DND-41 (cell line): Measurements from ENCODE around the gene EXOC3L2.

Experiments
- EZH2 ChIP-seq: IDR thresholded peaks from 3 replicates; pipeline ENCODE4 v1.6.1; 2012; ENCODE audit warnings: borderline replicate concordance, low read depth, mild to moderate bottlenecking, moderate library complexity, low read length, inconsistent platforms; ENCODE audit not compliant: severe bottlenecking
- TF ChIP-seq, protein P1 (sequence below): IDR thresholded peaks from 2 replicates; pipeline ENCODE4 v1.5.1; 2012; ENCODE audit warnings: borderline replicate concordance, low read length, moderate library complexity, mild to moderate bottlenecking; ENCODE audit not compliant: poor library complexity, severe bottlenecking; ENCODE audit errors: extremely low read depth

DNA sequence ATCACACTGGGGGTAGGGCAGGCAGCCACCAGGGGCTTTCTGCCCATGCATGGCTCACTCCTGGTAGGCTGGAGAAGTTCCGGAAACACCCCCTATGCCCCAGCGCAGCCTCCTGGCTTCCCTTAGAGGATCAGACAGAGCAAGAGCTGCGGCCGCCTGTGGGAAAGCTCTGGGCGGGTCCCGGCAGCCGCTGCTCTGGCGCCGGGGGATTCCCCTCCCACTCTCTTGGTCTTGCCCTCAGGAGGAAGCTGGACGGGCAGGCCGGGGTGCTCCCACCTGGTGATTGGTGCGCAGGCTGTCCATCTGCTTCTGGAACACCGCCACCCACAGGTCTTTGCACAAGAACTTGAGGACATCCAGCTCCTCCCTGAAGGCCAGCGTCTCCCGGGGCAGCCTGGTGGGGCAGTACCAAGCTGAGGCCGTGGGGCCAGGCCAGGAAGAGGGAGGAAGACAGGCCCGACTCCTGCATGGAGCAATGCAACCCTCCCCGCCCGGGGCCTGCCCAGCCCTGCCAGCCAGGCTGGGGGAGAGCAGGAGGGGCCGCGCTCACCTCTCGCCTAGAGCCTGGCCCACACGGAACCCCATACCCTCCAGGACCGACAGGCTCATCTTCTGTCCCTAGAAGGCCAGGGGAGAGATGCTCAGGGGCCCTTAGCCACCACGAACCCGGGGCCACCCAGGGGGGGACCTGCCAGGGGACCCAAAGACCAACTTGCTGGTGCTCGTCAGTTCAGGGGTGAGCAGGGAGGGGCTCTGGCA is 80.5 kb downstream of the EXOC3L2 start:
- TF ChIP-seq, protein P1, sequence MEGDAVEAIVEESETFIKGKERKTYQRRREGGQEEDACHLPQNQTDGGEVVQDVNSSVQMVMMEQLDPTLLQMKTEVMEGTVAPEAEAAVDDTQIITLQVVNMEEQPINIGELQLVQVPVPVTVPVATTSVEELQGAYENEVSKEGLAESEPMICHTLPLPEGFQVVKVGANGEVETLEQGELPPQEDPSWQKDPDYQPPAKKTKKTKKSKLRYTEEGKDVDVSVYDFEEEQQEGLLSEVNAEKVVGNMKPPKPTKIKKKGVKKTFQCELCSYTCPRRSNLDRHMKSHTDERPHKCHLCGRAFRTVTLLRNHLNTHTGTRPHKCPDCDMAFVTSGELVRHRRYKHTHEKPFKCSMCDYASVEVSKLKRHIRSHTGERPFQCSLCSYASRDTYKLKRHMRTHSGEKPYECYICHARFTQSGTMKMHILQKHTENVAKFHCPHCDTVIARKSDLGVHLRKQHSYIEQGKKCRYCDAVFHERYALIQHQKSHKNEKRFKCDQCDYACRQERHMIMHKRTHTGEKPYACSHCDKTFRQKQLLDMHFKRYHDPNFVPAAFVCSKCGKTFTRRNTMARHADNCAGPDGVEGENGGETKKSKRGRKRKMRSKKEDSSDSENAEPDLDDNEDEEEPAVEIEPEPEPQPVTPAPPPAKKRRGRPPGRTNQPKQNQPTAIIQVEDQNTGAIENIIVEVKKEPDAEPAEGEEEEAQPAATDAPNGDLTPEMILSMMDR = no peak
- TF ChIP-seq EZH2 = no peak
